Sigmoid colon (tissue), 7 donors: ENCODE data around the gene PCDHA8. TPM values are rescaled to one million over a fixed set of nuclear protein-coding genes. Genes with fewer than 3 reads are reported as not detected.

Experiments
- polyA plus RNA-seq, 3 donors: library from polyadenylated mRNA; stranded (reverse); fragments of 200-250 nt; gene quantifications; one replicate each; pipeline ENCODE4 v1.2.3, GENCODE V29; 2013
- total RNA-seq, 4 donors: library from RNA; depleted of rRNA; stranded (reverse); fragments of >200 nt; gene quantifications; one replicate each; pipeline ENCODE4 v1.1.0, GENCODE V29; 2016
- donor health status: healthy with polysubstance abuse.
- donor health status: Bipolar disorder and iron deficiency.
- donor health status: healthy.

The PCDHA8 gene
- total and polyA plus RNA-seq, 7 donors = 0.49 TPM; not detected in 6

Other genes with a start within 250 kb of the PCDHA8 start
- 10 to 100 TPM; 20.8 to 96.9 (median 72.0) TPM for gene CD14, start 208.0 kb upstream of the PCDHA8 start, total RNA-seq
- gene CD14, start 208.0 kb upstream of the PCDHA8 start, polyA plus RNA-seq = 100 to 1,000 TPM in 1 of 3 donors, 10 to 100 TPM in 2; 42.7 to 178 (median 52.3) TPM
- gene TMCO6, start 201.7 kb upstream of the PCDHA8 start, total RNA-seq = 10 to 100 TPM; 27.3 to 40.2 (median 35.6) TPM
- gene TMCO6, start 201.7 kb upstream of the PCDHA8 start, polyA plus RNA-seq = 10 to 100 TPM in 1 of 3 donors, 1 to 10 TPM in 2; 3.9 to 30.5 (median 5.4) TPM
- 10 to 100 TPM; 48.7 to 90.3 (median 73.6) TPM for gene NDUFA2, start 193.6 kb upstream of the PCDHA8 start, total RNA-seq
- 100 to 1,000 TPM; 189 to 360 (median 314) TPM for gene NDUFA2, start 193.6 kb upstream of the PCDHA8 start, polyA plus RNA-seq
- 100 to 1,000 TPM; 120 to 146 (median 136) TPM for gene IK, start 193.4 kb upstream of the PCDHA8 start, total RNA-seq
- gene IK, start 193.4 kb upstream of the PCDHA8 start, polyA plus RNA-seq = 10 to 100 TPM; 70.3 to 79.4 (median 73.5) TPM
- gene WDR55, start 176.3 kb upstream of the PCDHA8 start, total RNA-seq = 10 to 100 TPM; 13.2 to 18.0 (median 15.1) TPM
- 10 to 100 TPM; 19.2 to 35.0 (median 29.8) TPM for gene WDR55, start 176.3 kb upstream of the PCDHA8 start, polyA plus RNA-seq
- gene DND1, start 167.6 kb upstream of the PCDHA8 start, total RNA-seq = under 1 TPM in 2 of 4 donors, not detected in 2; 0.36 to 0.95 TPM
- 1 to 10 TPM in 1 of 3 donors, under 1 TPM in 2; 0.60 to 2.4 (median 0.69) TPM for gene DND1, start 167.6 kb upstream of the PCDHA8 start, polyA plus RNA-seq
- 10 to 100 TPM; 35.2 to 54.2 (median 43.5) TPM for gene HARS1, start 149.8 kb upstream of the PCDHA8 start, total RNA-seq
- 10 to 100 TPM; 35.4 to 60.2 (median 39.8) TPM for gene HARS1, start 149.8 kb upstream of the PCDHA8 start, polyA plus RNA-seq
- gene HARS2, start 149.7 kb upstream of the PCDHA8 start, total RNA-seq = 10 to 100 TPM; 18.2 to 19.4 (median 18.9) TPM
- gene HARS2, start 149.7 kb upstream of the PCDHA8 start, polyA plus RNA-seq = 10 to 100 TPM; 26.4 to 34.7 (median 29.0) TPM
- gene ZMAT2, start 140.7 kb upstream of the PCDHA8 start, total RNA-seq = 10 to 100 TPM; 28.0 to 46.0 (median 36.9) TPM
- gene ZMAT2, start 140.7 kb upstream of the PCDHA8 start, polyA plus RNA-seq = 10 to 100 TPM; 74.5 to 97.9 (median 87.2) TPM
- not detected for gene PCDHA1, start 55.0 kb upstream of the PCDHA8 start, total RNA-seq
- gene PCDHA1, start 55.0 kb upstream of the PCDHA8 start, polyA plus RNA-seq = under 1 TPM in 1 of 3 donors, not detected in 2; 0.10 TPM
- gene PCDHA2, start 46.3 kb upstream of the PCDHA8 start, total RNA-seq = under 1 TPM in 3 of 4 donors, not detected in 1; 0.28 to 0.68 (median 0.33) TPM
- gene PCDHA2, start 46.3 kb upstream of the PCDHA8 start, polyA plus RNA-seq = under 1 TPM in 1 of 3 donors, not detected in 2; 0.07 TPM
- gene PCDHA3, start 40.1 kb upstream of the PCDHA8 start, total RNA-seq = 1 to 10 TPM in 3 of 4 donors, under 1 TPM in 1; 0.68 to 1.2 (median 1.1) TPM
- under 1 TPM in 1 of 3 donors, not detected in 2; 0.17 TPM for gene PCDHA3, start 40.1 kb upstream of the PCDHA8 start, polyA plus RNA-seq
- 1 to 10 TPM; 1.1 to 1.2 (median 1.1) TPM for gene PCDHA4, start 34.1 kb upstream of the PCDHA8 start, total RNA-seq
- gene PCDHA4, start 34.1 kb upstream of the PCDHA8 start, polyA plus RNA-seq = under 1 TPM in 1 of 3 donors, not detected in 2; 0.38 TPM
- gene PCDHA5, start 19.6 kb upstream of the PCDHA8 start, total RNA-seq = 1 to 10 TPM in 1 of 4 donors, under 1 TPM in 3; 0.14 to 1.7 (median 0.43) TPM
- gene PCDHA5, start 19.6 kb upstream of the PCDHA8 start, polyA plus RNA-seq = under 1 TPM in 1 of 3 donors, not detected in 2; 0.09 TPM
- gene PCDHA6, start 13.2 kb upstream of the PCDHA8 start, total RNA-seq = 1 to 10 TPM in 2 of 4 donors, under 1 TPM in 2; 0.49 to 2.2 (median 0.90) TPM
- gene PCDHA6, start 13.2 kb upstream of the PCDHA8 start, polyA plus RNA-seq = under 1 TPM in 1 of 3 donors, not detected in 2; 0.16 TPM
- under 1 TPM; 0.14 to 0.82 (median 0.46) TPM for gene PCDHA7, start 6.9 kb upstream of the PCDHA8 start, total RNA-seq
- gene PCDHA7, start 6.9 kb upstream of the PCDHA8 start, polyA plus RNA-seq = under 1 TPM in 1 of 3 donors, not detected in 2; 0.16 TPM
- 1 to 10 TPM in 1 of 4 donors, under 1 TPM in 3; 0.66 to 1.4 (median 0.70) TPM for gene PCDHA9, start 7.2 kb downstream of the PCDHA8 start, total RNA-seq
- gene PCDHA9, start 7.2 kb downstream of the PCDHA8 start, polyA plus RNA-seq = under 1 TPM in 1 of 3 donors, not detected in 2; 0.01 TPM
- gene PCDHA10, start 14.7 kb downstream of the PCDHA8 start, total RNA-seq = 1 to 10 TPM in 1 of 4 donors, under 1 TPM in 3; 0.27 to 2.5 (median 0.69) TPM
- under 1 TPM in 1 of 3 donors, not detected in 2; 0.03 TPM for gene PCDHA10, start 14.7 kb downstream of the PCDHA8 start, polyA plus RNA-seq
- gene PCDHA11, start 27.8 kb downstream of the PCDHA8 start, total RNA-seq = under 1 TPM; 0.16 to 0.71 (median 0.48) TPM
- gene PCDHA11, start 27.8 kb downstream of the PCDHA8 start, polyA plus RNA-seq = under 1 TPM in 1 of 3 donors, not detected in 2; 0.07 TPM
- under 1 TPM in 3 of 4 donors, not detected in 1; 0.49 to 0.71 (median 0.54) TPM for gene PCDHA12, start 34.1 kb downstream of the PCDHA8 start, total RNA-seq
- gene PCDHA12, start 34.1 kb downstream of the PCDHA8 start, polyA plus RNA-seq = under 1 TPM in 1 of 3 donors, not detected in 2; 0.06 TPM
- 1 to 10 TPM in 1 of 4 donors, under 1 TPM in 3; 0.36 to 1.4 (median 0.60) TPM for gene PCDHA13, start 40.9 kb downstream of the PCDHA8 start, total RNA-seq
- gene PCDHA13, start 40.9 kb downstream of the PCDHA8 start, polyA plus RNA-seq = under 1 TPM in 1 of 3 donors, not detected in 2; 0.10 TPM
- 1 to 10 TPM in 1 of 4 donors, under 1 TPM in 3; 0.54 to 1.7 (median 0.77) TPM for gene PCDHAC1, start 85.1 kb downstream of the PCDHA8 start, total RNA-seq
- gene PCDHAC1, start 85.1 kb downstream of the PCDHA8 start, polyA plus RNA-seq = under 1 TPM in 1 of 3 donors, not detected in 2; 0.34 TPM
- 1 to 10 TPM; 1.3 to 3.0 (median 2.2) TPM for gene PCDHAC2, start 125.3 kb downstream of the PCDHA8 start, total RNA-seq
- under 1 TPM in 1 of 3 donors, not detected in 2; 0.66 TPM for gene PCDHAC2, start 125.3 kb downstream of the PCDHA8 start, polyA plus RNA-seq
- under 1 TPM; under 0.01 to 0.36 (median 0.27) TPM for gene PCDHB1, start 210.2 kb downstream of the PCDHA8 start, total RNA-seq
- gene PCDHB1, start 210.2 kb downstream of the PCDHA8 start, polyA plus RNA-seq = under 1 TPM in 1 of 3 donors, not detected in 2; 0.04 TPM